ENCODE results near the gene OSGIN1. TPM values are rescaled to one million over a fixed set of nuclear protein-coding genes. Genes with fewer than 3 reads are reported as not detected.

Gene OSGIN1
- total and polyA plus RNA-seq, 8 donors = 2.6 to 28.6 (median 10.2) TPM

DNA sequence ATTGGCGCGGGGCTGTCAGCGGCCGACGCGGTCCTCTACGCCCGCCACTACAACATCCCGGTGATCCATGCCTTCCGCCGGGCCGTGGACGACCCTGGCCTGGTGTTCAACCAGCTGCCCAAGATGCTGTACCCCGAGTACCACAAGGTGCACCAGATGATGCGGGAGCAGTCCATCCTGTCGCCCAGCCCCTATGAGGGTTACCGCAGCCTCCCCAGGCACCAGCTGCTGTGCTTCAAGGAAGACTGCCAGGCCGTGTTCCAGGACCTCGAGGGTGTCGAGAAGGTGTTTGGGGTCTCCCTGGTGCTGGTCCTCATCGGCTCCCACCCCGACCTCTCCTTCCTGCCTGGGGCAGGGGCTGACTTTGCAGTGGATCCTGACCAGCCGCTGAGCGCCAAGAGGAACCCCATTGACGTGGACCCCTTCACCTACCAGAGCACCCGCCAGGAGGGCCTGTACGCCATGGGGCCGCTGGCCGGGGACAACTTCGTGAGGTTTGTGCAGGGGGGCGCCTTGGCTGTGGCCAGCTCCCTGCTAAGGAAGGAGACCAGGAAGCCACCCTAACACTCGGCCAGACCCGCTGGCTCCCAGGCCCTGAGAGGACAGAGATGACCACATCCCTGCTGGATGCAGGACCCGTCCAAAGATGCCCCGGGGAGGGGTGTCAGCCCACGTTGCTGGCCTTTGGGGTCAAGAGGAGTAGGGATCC is 12.6 kb downstream of the OSGIN1 start:
- intact Hi-C loops (cut with DNase I; ENCODE audit: low total_unique reads) = loop anchor here (5.0 kb wide), 1 partner anchor 97 kb away; no protein-coding TSS in a partner anchor
- 88 to 92% (median 91%) methylated on average over 14 to 36 of the region's 36 CpGs for WGBS, 5 donors
- TF ChIP-seq, protein P1, sequence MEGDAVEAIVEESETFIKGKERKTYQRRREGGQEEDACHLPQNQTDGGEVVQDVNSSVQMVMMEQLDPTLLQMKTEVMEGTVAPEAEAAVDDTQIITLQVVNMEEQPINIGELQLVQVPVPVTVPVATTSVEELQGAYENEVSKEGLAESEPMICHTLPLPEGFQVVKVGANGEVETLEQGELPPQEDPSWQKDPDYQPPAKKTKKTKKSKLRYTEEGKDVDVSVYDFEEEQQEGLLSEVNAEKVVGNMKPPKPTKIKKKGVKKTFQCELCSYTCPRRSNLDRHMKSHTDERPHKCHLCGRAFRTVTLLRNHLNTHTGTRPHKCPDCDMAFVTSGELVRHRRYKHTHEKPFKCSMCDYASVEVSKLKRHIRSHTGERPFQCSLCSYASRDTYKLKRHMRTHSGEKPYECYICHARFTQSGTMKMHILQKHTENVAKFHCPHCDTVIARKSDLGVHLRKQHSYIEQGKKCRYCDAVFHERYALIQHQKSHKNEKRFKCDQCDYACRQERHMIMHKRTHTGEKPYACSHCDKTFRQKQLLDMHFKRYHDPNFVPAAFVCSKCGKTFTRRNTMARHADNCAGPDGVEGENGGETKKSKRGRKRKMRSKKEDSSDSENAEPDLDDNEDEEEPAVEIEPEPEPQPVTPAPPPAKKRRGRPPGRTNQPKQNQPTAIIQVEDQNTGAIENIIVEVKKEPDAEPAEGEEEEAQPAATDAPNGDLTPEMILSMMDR (IDR thresholded peaks at IDR 0.05) = no peak
- TF ChIP-seq POLR2AphosphoS5 (IDR thresholded peaks at IDR 0.05) = no peak
- TF ChIP-seq EP300 (IDR thresholded peaks at IDR 0.05) = no peak
- no peak for TF ChIP-seq POLR2A (IDR thresholded peaks at IDR 0.05)
- DNase-seq = no peak
- Histone ChIP-seq H3K4me1 (peaks cover 0 to 12% (median 8%) of the 10 kb centered on the region in 4 donors), H3K27ac (no peak overlapping the region), H3K4me3 (no peak overlapping the region), H3K27me3 (peaks cover 0 to 29% (median 20%) of the 10 kb centered on the region in 3 donors), H3K36me3 (peaks cover 23 to 59% (median 58%) of the 10 kb centered on the region in 4 donors), H3K9me3 (no peaks in the 10 kb centered on the region)

DNA sequence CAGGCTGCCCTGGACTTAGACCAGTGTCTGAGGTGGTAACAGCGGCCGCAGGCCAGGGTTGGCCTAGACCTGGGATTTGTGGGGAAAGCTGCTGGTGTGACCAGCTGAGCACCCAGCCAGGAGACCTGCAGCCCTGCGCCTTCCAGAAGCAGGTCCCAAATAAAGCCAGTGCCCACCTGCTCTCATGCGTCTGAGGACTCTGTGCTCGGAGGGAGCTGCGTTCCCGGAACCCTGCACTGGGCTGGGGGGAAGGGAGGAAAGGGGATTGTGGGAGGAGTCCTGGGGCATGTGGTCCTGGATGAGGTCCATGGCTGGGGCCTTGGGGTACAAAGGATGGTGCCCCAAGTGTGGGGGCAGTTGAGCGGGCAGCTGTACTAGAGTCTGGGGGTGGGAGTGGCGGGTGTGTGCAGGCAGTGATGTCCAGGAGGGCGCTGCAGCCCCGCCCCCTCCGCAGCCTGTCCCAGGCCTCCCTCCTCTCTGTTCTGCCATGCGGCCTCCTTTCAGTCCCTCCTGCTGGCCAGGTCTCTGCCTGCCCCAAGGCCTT is 13.2 kb downstream of the OSGIN1 start:
- H3K4me3 ChIP-seq = no peak overlapping the region
- peaks cover 0 to 12% (median 8%) of the 10 kb centered on the region in 4 donors for H3K4me1 ChIP-seq
- TF ChIP-seq, protein P1 (IDR thresholded peaks at IDR 0.05) = no peak
- no peak for TF ChIP-seq POLR2A (IDR thresholded peaks at IDR 0.05)
- TF ChIP-seq POLR2AphosphoS5 (IDR thresholded peaks at IDR 0.05) = no peak
- TF ChIP-seq EP300 (IDR thresholded peaks at IDR 0.05) = no peak
- no peak overlapping the region for H3K27ac ChIP-seq
- DNase-seq = no peak
- H3K27me3 ChIP-seq = peaks cover 0 to 29% (median 20%) of the 10 kb centered on the region in 3 donors
- H3K9me3 ChIP-seq = no peaks in the 10 kb centered on the region
- H3K36me3 ChIP-seq = peaks cover 17 to 53% (median 52%) of the 10 kb centered on the region in 4 donors
- 88 to 94% (median 91%) methylated on average over 10 to 13 of the region's 13 CpGs for WGBS, 5 donors
- intact Hi-C loops (cut with DNase I; ENCODE audit: low total_unique reads) = loop anchor here (5.0 kb wide), 1 partner anchor 96 kb away; no protein-coding TSS in a partner anchor

DNA sequence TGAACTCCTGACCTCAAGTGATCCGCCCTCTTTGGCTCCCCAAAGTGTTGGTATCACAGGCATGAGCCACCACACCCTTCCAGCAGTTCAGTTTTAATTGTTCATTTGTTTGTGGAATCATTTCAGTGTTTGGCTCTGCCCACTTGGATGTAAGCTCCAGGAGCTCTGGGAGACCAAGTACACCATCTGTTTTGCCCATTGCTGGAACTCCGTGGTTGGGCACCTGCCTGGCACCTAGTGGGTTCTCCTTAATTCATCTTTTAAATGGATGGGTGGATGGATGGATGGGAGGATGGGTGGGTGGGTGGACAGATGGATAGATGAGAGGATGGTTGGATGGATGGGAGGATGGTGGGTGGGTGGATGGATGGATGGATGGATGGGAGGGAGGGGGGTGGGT is 14.1 kb downstream of the OSGIN1 start:
- 40 to 69% (median 54%) methylated on average over 2 of the region's 2 CpGs for WGBS, 5 donors
- Histone ChIP-seq H3K9me3 (no peaks in the 10 kb centered on the region), H3K27me3 (peaks cover 0 to 29% (median 20%) of the 10 kb centered on the region in 3 donors), H3K27ac (no peak overlapping the region), H3K4me3 (no peak overlapping the region), H3K36me3 (peaks cover 16 to 44% (median 43%) of the 10 kb centered on the region in 4 donors), H3K4me1 (peaks cover 0 to 12% (median 8%) of the 10 kb centered on the region in 4 donors)
- intact Hi-C loops (cut with DNase I; ENCODE audit: low total_unique reads) = loop anchor here (5.0 kb wide), 1 partner anchor 95 kb away; no protein-coding TSS in a partner anchor
- DNase-seq = no peak
- TF ChIP-seq EP300 (IDR thresholded peaks at IDR 0.05) = no peak
- TF ChIP-seq POLR2A (IDR thresholded peaks at IDR 0.05) = no peak
- TF ChIP-seq, protein P1 (IDR thresholded peaks at IDR 0.05) = no peak
- TF ChIP-seq POLR2AphosphoS5 (IDR thresholded peaks at IDR 0.05) = no peak

DNA sequence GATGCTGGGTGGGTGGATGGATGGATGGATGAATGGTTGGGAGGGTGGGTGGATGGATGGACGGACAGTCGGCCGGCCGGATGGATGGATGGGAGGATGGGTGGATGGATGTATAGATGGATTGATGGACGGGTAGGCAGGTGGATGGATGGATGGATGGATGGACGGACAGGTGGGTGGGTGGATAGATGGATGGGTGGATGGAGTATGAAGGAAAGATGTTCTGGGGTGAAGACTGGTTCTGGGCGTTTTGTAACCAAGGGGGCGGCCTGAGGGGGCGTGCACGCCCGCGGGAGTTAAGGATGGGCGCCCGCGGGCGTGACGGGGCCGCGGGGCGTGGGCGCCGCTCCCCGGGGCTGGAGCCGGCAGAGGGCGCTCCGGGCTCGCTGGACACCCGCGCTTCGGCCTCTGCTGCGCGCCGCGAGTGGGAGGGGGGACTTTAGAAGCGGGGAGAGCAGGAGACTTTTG is 14.8 kb downstream of the OSGIN1 start, which contains the start of gene NECAB2:
TSS of gene NECAB2 (plus strand) at position 407 of the 468 bp plus-strand sequence. CDS start 405 bp downstream, outside the sequence.
- intact Hi-C loops (cut with DNase I; ENCODE audit: low total_unique reads) = loop anchor here (5.0 kb wide), 1 partner anchor 94 kb away; no protein-coding TSS in a partner anchor
- Histone ChIP-seq H3K4me3 (peak within 1 kb of the TSS; percentile 31 to 42 (median 40)), H3K27ac (no peak within 1 kb of the TSS), H3K9me3 (no peaks in the 10 kb centered on the region), H3K4me1 (peaks cover 0 to 12% (median 8%) of the 10 kb centered on the region in 4 donors), H3K27me3 (peaks cover 0 to 29% (median 20%) of the 10 kb centered on the region in 3 donors), H3K36me3 (peaks cover 9 to 36% (median 35%) of the 10 kb centered on the region in 4 donors)
- DNase-seq = peak; percentile 43 to 72
- 10 to 24% (median 12%) methylated on average over 20 to 35 of the region's 35 CpGs for WGBS, 5 donors
- TF ChIP-seq, protein P1 (IDR thresholded peaks at IDR 0.05) = peak in 3 of 7 experiments; percentile 34 to 67 (median 60)
- TF ChIP-seq POLR2A (IDR thresholded peaks at IDR 0.05) = no peak
- TF ChIP-seq EP300 (IDR thresholded peaks at IDR 0.05) = no peak
- no peak for TF ChIP-seq POLR2AphosphoS5 (IDR thresholded peaks at IDR 0.05)

Data from stomach (tissue), 9 donors.